HG02885 (cell line): Measurements from ENCODE around the gene RBM43.
"Not testable (repeated sequence)": the region's sequence is repeated elsewhere in the genome, so short reads cannot be mapped to it uniquely, and the experiment has no call there.

Experiments used
- ATAC-seq: cut with Tn5 transposase; IDR thresholded peaks from one replicate; pipeline ENCODE4 v1.9.1; 2021; ENCODE audit warnings: mild to moderate bottlenecking; ENCODE audit not compliant: unreplicated experiment, poor library complexity

The RBM43 gene

GRCh38 chr2:151261231-151261976 lies at the start of gene RBM43:
Gene RBM43, minus strand, starts transcription at chr2:151261863. Its CDS starts 136 bp downstream, at chr2:151261727.
- peak; percentile 91 for ATAC-seq

DNA sequence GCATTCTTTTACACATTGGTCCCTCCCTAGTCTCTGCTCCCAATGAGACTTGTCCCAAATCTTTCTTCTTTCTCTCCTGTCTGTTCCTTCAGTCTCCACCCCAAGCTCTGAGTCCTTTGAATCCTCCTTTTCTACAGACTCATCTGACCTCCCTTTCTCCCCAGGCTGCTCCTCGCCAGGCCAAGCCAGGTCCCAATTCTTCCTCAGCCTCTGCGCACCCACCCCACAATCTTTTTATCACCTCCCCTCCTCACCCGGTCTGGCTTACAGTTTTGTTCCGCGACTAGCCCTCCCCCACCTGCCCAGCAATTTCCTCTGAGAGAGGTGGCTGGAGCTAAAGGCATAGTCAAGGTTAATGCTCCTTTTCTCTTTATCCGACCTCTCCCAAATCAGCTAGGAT lies 48.6 kb upstream of the RBM43 start:
- not testable (repeated sequence) for ATAC-seq

DNA sequence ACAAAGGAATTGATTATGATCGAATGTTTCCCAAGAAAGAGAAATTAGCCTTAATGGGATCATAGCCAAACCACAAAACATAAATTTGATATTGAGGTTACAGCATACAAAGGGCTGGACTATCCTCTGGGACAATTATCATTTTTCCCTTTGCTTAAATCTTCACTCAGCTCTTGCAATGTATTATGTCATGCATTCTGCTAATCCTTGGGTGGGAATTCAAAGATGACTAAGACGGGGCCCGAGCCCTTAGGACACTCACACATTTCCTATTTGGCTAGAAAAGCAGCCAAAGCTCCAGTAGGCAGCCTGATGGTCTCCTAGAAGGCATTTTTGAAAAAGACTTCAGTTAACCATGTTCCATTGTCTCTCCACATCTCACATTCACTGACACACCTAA lies 45.0 kb upstream of the RBM43 start:
- no peak for ATAC-seq

GRCh38 chr2:151305129-151305691 lies 43.5 kb upstream of the RBM43 start:
- no peak for ATAC-seq

DNA sequence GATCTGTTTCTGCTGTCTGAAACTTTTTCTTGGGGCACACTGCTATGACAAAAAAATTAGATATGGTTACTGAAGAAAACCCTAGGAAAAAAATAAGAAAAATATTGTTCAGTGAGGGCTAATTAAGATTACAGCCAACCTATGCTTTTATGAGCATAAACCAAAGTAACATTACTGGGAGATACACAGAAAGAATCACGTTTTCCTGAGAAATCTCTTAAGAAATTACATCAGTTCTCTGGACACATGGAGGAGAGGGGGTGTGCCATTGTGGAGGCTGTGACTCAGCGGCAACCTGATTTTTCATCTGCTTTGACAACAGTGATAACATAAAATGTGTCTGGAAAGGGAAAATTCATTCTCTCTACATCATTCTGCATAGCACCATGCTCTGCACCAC lies 41.2 kb upstream of the RBM43 start:
- ATAC-seq: no peak

GRCh38 chr2:151302404-151302803 lies 40.7 kb upstream of the RBM43 start:
- no peak for ATAC-seq

DNA sequence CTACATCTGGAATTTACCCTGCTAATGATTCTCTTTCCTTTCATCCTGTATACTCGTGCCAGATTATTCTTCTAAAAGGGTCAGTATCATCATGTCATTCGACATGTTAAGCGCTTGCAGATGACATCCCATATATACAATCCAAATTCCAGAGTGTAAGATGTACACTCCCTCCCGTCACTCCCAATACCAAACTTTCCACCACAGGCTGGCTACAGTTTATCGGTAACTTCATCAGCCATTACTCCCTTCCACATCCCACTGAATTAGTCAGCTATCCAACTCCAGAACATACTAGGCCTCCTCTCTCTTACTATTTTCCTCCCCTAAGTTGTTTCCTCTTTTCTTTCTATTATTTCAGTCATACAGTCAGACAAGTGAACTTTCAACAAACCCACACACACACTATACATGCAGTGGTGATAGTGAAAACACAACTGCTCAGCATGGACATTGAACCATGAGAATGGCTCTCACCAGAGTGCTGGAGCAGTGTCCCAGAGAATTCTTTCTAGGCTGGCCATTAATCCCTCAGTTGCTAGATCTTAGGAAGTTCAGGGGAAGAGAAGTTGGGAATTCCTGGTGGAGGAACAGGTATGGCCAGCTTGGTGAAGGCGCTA lies 38.4 kb upstream of the RBM43 start:
- ATAC-seq: peak; percentile 54

GRCh38 chr2:151297882-151298281 lies 36.2 kb upstream of the RBM43 start:
- peak; percentile 97 for ATAC-seq

DNA sequence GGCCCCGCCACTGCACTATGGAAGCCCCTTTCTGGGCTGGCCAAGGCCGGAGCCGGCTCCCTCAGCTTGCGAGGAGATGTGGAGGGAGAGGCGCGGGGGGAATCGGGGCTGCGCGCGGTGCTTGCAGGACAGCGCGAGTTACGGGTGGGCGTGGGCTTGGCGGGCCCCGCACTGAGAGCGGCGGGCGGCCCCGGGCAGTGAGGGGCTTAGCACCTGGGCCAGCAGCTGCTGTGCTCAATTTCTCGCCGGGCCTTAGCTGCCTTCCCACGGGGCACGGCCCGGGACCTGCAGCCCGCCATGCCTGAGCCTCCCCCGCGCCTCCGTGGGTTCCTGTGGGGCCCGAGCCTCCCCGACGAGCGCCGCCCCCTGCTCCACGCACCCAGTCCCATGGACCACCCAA lies 34.3 kb upstream of the RBM43 start:
- ATAC-seq: not testable (repeated sequence)

- ATAC-seq: no peak
Observed at GRCh38 chr2:151292546-151292945, 30.9 kb upstream of the RBM43 start.

DNA sequence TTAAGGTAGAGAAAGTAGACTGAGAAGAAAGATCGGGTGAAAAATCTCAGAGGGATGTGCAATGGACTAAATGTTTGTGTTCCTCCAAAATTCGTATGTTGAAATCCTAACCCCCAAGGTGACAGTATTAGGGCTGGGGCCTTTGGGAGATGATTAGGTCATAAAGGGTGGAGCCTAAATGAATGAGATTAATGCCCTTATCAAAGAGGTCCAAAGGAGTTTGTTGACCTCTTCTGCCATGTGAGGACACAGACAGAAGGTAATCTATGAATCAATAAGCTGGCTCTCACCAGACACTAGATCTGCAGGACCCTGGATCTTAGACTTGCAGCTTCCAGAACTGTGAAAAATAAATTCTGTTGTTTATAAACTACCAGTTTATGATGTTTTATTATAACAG lies 30.5 kb upstream of the RBM43 start:
- no peak for ATAC-seq

DNA sequence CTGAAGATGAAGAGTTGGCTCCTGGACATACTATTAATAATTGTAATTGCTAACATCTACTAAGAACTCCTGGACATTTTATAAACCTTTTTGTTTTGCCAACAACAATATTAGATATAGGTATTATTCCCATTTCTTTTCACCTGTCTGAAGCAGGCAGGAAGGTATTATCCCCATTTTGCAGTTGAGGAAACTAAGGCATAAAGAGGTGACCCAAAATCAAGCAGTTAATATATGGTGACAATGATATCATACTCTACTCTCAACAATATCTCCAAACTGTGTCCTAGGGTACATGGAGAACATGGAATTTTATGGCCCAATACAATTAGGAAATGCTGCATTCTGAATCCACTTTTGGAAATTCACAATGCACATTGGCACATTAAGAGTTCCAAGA lies 29.6 kb upstream of the RBM43 start:
- no peak for ATAC-seq

GRCh38 chr2:151289972-151290866 lies 28.6 kb upstream of the RBM43 start:
- ATAC-seq: peak; percentile 18

GRCh38 chr2:151287513-151288250 lies 26.0 kb upstream of the RBM43 start:
- ATAC-seq: peak; percentile 7

DNA sequence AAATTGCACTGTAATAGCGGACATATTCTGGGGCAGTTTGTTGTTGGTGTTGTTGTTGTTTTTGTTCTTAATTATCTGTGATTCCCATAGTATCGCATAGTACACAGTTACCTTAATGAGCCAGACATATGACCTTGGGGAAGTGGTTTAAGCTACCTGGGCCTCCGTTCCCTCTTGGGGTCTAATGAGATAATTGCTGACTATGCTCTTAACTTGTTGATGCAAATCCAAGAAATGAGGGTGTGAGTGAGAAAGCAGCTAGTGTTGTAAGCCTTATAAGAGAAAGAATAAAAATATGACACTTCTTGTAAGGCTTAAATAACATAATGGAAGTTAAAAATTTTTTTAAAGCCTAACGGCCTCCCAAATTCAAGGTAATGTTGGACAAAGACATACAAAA lies 20.7 kb upstream of the RBM43 start:
- no peak for ATAC-seq

DNA sequence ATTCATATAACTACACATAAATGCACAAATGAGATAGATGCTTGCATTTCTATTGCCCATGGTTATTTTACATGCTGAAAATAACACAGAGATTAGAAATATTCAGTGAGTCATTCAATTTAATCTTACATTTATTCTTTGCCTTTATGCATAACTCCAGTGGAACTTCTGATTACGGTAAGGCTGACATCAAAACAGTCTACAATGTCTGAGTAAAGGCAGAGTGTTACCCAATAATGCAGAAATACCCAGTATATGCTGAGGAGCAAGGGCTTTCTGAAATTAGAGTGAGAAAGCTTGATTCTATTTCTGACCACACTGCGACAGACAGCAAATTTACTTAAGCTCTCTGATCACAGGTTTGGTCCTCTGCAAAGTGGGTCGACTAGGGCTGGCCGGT lies 18.6 kb upstream of the RBM43 start:
- ATAC-seq: no peak

DNA sequence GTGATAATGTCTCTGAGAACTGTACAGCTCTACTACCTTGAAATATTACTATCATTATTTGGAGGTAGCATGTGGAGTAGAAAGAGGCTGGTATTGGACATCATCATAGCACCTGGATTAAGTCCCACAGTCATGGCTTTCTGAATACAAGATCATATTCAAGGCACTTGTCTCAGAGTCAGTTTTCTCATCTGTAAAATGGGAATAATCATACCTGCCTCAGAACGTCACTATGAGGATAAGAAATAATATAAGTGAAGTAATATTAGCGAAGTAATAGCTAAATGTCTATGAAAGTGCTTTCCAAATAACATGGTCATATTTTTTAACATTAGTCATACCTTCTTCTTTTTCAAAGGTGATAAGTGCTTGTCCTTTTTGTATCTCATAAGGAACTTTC lies 16.8 kb upstream of the RBM43 start:
- no peak for ATAC-seq

GRCh38 chr2:151277067-151277466 lies 15.4 kb upstream of the RBM43 start:
- ATAC-seq: no peak

- ATAC-seq: no peak
Observed at GRCh38 chr2:151275291-151275690, 13.6 kb upstream of the RBM43 start.

- no peak for ATAC-seq
Observed at GRCh38 chr2:151271824-151272223, 10.2 kb upstream of the RBM43 start.
